Astrocyte (in vitro differentiated cells and primary cell): ENCODE data around the gene FAM24A.

Source experiments
- EZH2 ChIP-seq: IDR thresholded peaks from 2 replicates; pipeline ENCODE4 v1.6.1; 2012; ENCODE audit warnings: mild to moderate bottlenecking, low read length, inconsistent platforms; ENCODE audit not compliant: insufficient read depth
- TF ChIP-seq, protein P1 (sequence below): IDR thresholded peaks from 2 replicates; pipeline ENCODE4 v1.5.1; 2011; ENCODE audit warnings: low read depth, mild to moderate bottlenecking, inconsistent platforms, low read length, moderate library complexity; ENCODE audit not compliant: insufficient read depth

DNA sequence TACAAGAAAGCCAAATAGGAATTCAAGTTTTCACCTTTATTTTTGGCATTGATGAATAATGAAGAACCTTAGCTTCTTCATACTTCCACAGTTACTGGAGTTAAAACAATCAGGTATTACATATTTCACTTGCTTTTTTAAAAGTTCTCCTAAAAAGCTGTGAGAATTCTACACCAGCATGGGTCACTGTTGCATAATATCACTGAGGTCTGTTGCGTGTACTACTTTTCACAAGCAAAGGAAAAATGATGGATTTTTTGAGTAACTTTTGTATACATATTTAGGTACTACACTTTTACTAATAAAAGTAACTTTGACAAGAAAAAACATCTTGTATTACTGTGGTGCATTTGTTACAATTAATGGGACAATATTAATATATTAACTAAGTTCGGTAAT lies 46.2 kb upstream of the FAM24A start:
- TF ChIP-seq, protein P1, sequence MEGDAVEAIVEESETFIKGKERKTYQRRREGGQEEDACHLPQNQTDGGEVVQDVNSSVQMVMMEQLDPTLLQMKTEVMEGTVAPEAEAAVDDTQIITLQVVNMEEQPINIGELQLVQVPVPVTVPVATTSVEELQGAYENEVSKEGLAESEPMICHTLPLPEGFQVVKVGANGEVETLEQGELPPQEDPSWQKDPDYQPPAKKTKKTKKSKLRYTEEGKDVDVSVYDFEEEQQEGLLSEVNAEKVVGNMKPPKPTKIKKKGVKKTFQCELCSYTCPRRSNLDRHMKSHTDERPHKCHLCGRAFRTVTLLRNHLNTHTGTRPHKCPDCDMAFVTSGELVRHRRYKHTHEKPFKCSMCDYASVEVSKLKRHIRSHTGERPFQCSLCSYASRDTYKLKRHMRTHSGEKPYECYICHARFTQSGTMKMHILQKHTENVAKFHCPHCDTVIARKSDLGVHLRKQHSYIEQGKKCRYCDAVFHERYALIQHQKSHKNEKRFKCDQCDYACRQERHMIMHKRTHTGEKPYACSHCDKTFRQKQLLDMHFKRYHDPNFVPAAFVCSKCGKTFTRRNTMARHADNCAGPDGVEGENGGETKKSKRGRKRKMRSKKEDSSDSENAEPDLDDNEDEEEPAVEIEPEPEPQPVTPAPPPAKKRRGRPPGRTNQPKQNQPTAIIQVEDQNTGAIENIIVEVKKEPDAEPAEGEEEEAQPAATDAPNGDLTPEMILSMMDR = no peak
- no peak for TF ChIP-seq EZH2
